Left ventricle myocardium superior (tissue), 1 donor: ENCODE measurements around the gene ATG5. TPM values are rescaled to one million over a fixed set of nuclear protein-coding genes. Genes with fewer than 3 reads are reported as not detected.

ENCODE experiments used
- ATAC-seq: fragments of 200-7000 bp; cut with Tn5 transposase; one replicate; pipeline ENCODE4 v1.9.1; 2020; ENCODE audit warnings: mild to moderate bottlenecking, moderate library complexity
- DNase-seq: peaks from one replicate; pipeline ENCODE4 v3.0.0-alpha.2; 2020
- intact Hi-C: fragments of 100-400 bp; cut with micrococcal nuclease; formaldehyde crosslinking; loops from one replicate; pipeline ENCODE4 v1.11.0; 2022
- total RNA-seq: library from RNA; stranded (reverse); fragmentation: NEBNext Ultra II Directional; extraction: Animal tissue kit (Norgen Biotek cat#: 25700); gene quantifications from one replicate; pipeline ENCODE4 v1.2.1, GENCODE V29; 2021
- donor health status: DM: no; HTN: yes; CAD: no; lungs with severe emphysema.

Gene ATG5
- total RNA-seq, 1 donor from 2014 or later = 16.6 TPM

- DNase-seq = no peak
- ATAC-seq = no peak
- intact Hi-C loops = no loop called here
Measured at GRCh38 chr6:106194949-106195921, 130.3 kb downstream of the ATG5 start.

GRCh38 chr6:106192824-106193223, 132.7 kb downstream of the ATG5 start:
- DNase-seq = no peak
- intact Hi-C loops = no loop called here
- ATAC-seq = no peak

GRCh38 chr6:106188104-106188794, 137.3 kb downstream of the ATG5 start:
- intact Hi-C loops = no loop called here
- ATAC-seq = no peak

GRCh38 chr6:106187424-106187982, 138.1 kb downstream of the ATG5 start:
- DNase-seq (no peak), ATAC-seq (no peak)
- intact Hi-C loops = no loop called here

More at GRCh38 chr6:106188104-106188794, 137.3 kb downstream of the ATG5 start:
- DNase-seq = no peak

- intact Hi-C loops = no loop called here
- no peak for DNase-seq
- no peak for ATAC-seq
Measured at GRCh38 chr6:106186714-106187113, 138.8 kb downstream of the ATG5 start.

GRCh38 chr6:106186172-106186571, 139.4 kb downstream of the ATG5 start:
- ATAC-seq = no peak
- no peak for DNase-seq
- intact Hi-C loops = no loop called here

- DNase-seq = no peak
- ATAC-seq = no peak
- intact Hi-C loops = no loop called here
Measured at GRCh38 chr6:106185615-106186014, 139.9 kb downstream of the ATG5 start.

- no peak for ATAC-seq
- no peak for DNase-seq
- intact Hi-C loops = no loop called here
Measured at GRCh38 chr6:106184629-106185028, 140.9 kb downstream of the ATG5 start.

- intact Hi-C loops = no loop called here
- no peak for DNase-seq
- ATAC-seq = no peak
Measured at GRCh38 chr6:106183430-106183829, 142.1 kb downstream of the ATG5 start.

GRCh38 chr6:106182455-106182854, 143.1 kb downstream of the ATG5 start:
- DNase-seq (no peak), ATAC-seq (no peak)
- intact Hi-C loops = no loop called here

- DNase-seq (no peak), ATAC-seq (no peak)
- intact Hi-C loops = no loop called here
Measured at GRCh38 chr6:106181664-106182418, 143.7 kb downstream of the ATG5 start.

GRCh38 chr6:106180208-106180607, 145.4 kb downstream of the ATG5 start:
- ATAC-seq (no peak), DNase-seq (no peak)
- intact Hi-C loops = no loop called here

GRCh38 chr6:106178900-106179299, 146.7 kb downstream of the ATG5 start:
- intact Hi-C loops = no loop called here
- DNase-seq = no peak
- no peak for ATAC-seq

GRCh38 chr6:106177786-106178185, 147.8 kb downstream of the ATG5 start:
- intact Hi-C loops = no loop called here
- DNase-seq (no peak), ATAC-seq (no peak)

- intact Hi-C loops = no loop called here
- no peak for DNase-seq
- ATAC-seq = no peak
Measured at GRCh38 chr6:106173124-106173879, 152.3 kb downstream of the ATG5 start.

- intact Hi-C loops = no loop called here
- ATAC-seq (no peak), DNase-seq (no peak)
Measured at GRCh38 chr6:106170030-106170791, 155.3 kb downstream of the ATG5 start.

- ATAC-seq (no peak), DNase-seq (no peak)
- intact Hi-C loops = no loop called here
Measured at GRCh38 chr6:106169517-106169916, 156.0 kb downstream of the ATG5 start.
